KG1 (cell line): ENCODE data around the gene FGF2.
"Not testable (repeated sequence)": the region's sequence is repeated elsewhere in the genome, so short reads cannot be mapped to it uniquely, and the experiment has no call there.

ENCODE experiments used
- DNase-seq: peaks from one replicate; lab custom pipeline; 2025; lab: John Stamatoyannopoulos, UW

The FGF2 gene

GRCh38 chr4:122826553-122827257, at the start of gene FGF2:
Gene FGF2, plus strand, starts transcription at chr4:122826831. Its CDS starts 344 bp downstream, at chr4:122827175.
- DNase-seq: no peak

GRCh38 chr4:122776916-122777315, 49.7 kb upstream of the FGF2 start:
- DNase-seq: no peak

GRCh38 chr4:122777846-122778673, 48.6 kb upstream of the FGF2 start:
- no peak for DNase-seq

- DNase-seq: no peak
These were observed 45.1 kb upstream of the FGF2 start for GRCh38 chr4:122781486-122781885.

- no peak for DNase-seq
These were observed 43.1 kb upstream of the FGF2 start for GRCh38 chr4:122783301-122784215.

GRCh38 chr4:122784261-122784660, 42.4 kb upstream of the FGF2 start:
- DNase-seq: no peak

- no peak for DNase-seq
These were observed 41.5 kb upstream of the FGF2 start for GRCh38 chr4:122785099-122785498.

- not testable (repeated sequence) for DNase-seq
These were observed 40.3 kb upstream of the FGF2 start for GRCh38 chr4:122786296-122786695.

- DNase-seq: not testable (repeated sequence)
These were observed 39.7 kb upstream of the FGF2 start for GRCh38 chr4:122786920-122787319.

GRCh38 chr4:122787940-122788339, 38.7 kb upstream of the FGF2 start:
- no peak for DNase-seq

- DNase-seq: no peak
These were observed 37.7 kb upstream of the FGF2 start for GRCh38 chr4:122788935-122789334.

GRCh38 chr4:122793811-122794210, 32.8 kb upstream of the FGF2 start:
- DNase-seq: no peak

- no peak for DNase-seq
These were observed 29.7 kb upstream of the FGF2 start for GRCh38 chr4:122796801-122797404.

GRCh38 chr4:122797405-122798094, 29.1 kb upstream of the FGF2 start:
- no peak for DNase-seq

GRCh38 chr4:122798101-122798500, 28.5 kb upstream of the FGF2 start:
- no peak for DNase-seq

GRCh38 chr4:122798917-122799316, 27.7 kb upstream of the FGF2 start:
- no peak for DNase-seq

GRCh38 chr4:122803788-122804208, 22.8 kb upstream of the FGF2 start:
- DNase-seq: no peak

GRCh38 chr4:122806981-122807679, 19.5 kb upstream of the FGF2 start:
- DNase-seq: no peak

GRCh38 chr4:122810669-122811068, 16.0 kb upstream of the FGF2 start:
- DNase-seq: no peak

GRCh38 chr4:122811781-122812180, 14.8 kb upstream of the FGF2 start:
- not testable (repeated sequence) for DNase-seq

- not testable (repeated sequence) for DNase-seq
These were observed 13.8 kb upstream of the FGF2 start for GRCh38 chr4:122812823-122813222.
